PC-3 (cell line): ENCODE measurements around the gene PARK7.

Experiments used
- CTCF ChIP-seq: fragments of 300-600 bp; sonication (generic); conservative IDR thresholded peaks from 2 replicates; pipeline ENCODE4 v1.5.1; 2017; ENCODE audit warnings: antibody characterized with exemption, low read depth, mild to moderate bottlenecking, low read length
- EZH2 ChIP-seq: fragments of 300-600 bp; sonication (generic); IDR thresholded peaks from one replicate; pipeline ENCODE4 v1.6.1; 2017; ENCODE audit warnings: antibody characterized with exemption, mild to moderate bottlenecking, low read length; ENCODE audit not compliant: unreplicated experiment
- EZH2phosphoT487 ChIP-seq: fragments of 300-600 bp; sonication (generic); IDR thresholded peaks from 2 replicates; pipeline ENCODE4 v1.6.1; 2018; ENCODE audit warnings: mild to moderate bottlenecking, antibody characterized with exemption, low read length, borderline replicate concordance

- TF ChIP-seq CTCF = no peak
- no peak for TF ChIP-seq EZH2
- TF ChIP-seq EZH2phosphoT487 = no peak
These were observed 11.6 kb downstream of the PARK7 start for GRCh38 chr1:7973086-7973485.
